Retina (tissue), 1 donor: Measurements from ENCODE around the gene FAM151B.
A peak's percentile ranks its signal among the peaks of the same experiment; 100 is the strongest.
"Not testable (repeated sequence)": the region's sequence is repeated elsewhere in the genome, so short reads cannot be mapped to it uniquely, and the experiment has no call there.

Experiments
- DNase-seq: peaks from one replicate; pipeline ENCODE4 v3.0.0-alpha.2; 2016

FAM151B gene

GRCh38 chr5:80487829-80488721 lies at the start of gene FAM151B:
Gene FAM151B, plus strand, starts transcription at chr5:80488100. Its CDS starts 24 bp downstream, at chr5:80488124.
- DNase-seq, result peak; percentile 95

DNA sequence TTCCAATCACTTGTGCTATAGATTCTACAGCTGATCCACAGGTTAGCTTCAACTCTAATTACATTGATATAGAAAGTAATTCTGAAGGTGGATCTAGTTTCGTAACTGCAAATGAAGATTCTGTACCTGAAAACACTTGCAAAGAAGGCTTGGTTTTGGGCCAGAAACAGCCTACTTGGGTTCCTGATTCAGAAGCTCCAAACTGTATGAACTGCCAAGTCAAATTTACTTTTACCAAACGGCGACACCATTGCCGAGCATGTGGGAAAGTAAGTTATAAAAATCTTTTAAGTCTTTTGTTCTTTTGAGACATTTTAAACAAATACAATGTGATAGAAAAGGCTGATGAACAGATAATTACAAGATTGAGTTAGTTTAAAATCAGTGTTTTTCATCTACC lies 49.2 kb upstream of the FAM151B start:
- DNase-seq, result no peak

DNA sequence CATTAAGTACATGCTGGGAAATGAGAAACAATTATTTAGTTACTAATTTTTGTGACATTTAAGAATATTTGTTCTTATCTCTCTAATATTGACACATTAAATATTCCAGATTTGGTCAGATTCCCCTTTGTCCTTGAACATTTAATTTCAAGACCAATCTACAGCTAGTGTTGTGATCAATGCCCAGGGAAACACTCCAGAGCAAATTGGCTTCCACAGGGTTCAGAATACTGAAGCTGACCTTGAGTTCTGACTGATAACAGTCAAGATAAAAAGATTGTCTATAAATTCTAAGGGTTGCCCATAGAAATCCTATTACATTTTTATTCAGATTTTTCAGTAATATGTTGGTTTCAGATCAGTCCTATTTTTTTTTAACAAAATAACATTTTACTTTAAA lies 48.7 kb upstream of the FAM151B start:
- DNase-seq, result no peak

DNA sequence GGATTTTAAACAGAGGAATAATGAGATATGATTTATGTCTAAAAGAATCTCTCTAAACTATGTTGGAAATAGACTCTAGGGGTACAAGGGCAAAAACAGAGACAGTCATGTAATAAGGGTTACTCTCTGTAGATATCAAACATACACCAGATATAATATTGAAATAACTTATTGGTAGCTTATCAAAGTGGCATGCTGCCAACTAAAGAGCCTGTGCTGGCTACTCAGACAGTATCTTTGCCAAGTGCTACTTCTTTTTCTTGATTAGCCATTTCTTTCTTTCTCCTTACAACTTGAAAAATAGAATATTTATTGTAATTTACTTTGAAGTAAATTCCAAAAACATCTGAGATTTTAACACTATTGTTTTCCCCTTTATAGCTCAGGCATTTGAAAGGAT lies 45.2 kb upstream of the FAM151B start:
- no peak for DNase-seq

DNA sequence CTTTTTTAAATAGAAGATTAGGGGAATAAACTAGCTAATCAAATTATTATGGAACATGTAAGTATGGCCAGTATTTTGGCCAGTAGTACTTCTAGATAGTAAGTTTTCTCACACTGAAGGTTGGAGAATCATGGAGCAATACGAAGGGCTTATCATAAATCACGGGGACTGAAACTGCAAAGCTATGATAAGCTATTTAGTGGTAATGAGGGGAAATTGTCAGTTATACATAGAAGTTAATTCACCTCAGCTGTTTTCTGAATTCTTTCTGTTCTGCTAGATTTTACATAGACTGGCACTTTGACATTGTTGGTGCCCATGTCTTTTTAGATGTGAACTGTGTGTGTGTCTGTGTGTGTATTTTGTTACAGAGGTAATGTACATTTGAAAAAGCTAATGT lies 34.5 kb upstream of the FAM151B start:
- DNase-seq, result no peak

- DNase-seq, result no peak
These were observed 24.6 kb upstream of the FAM151B start for GRCh38 chr5:80463269-80463668.

GRCh38 chr5:80466669-80467485 lies 21.0 kb upstream of the FAM151B start:
- DNase-seq, result no peak

- DNase-seq, result no peak
These were observed 19.8 kb upstream of the FAM151B start for GRCh38 chr5:80468131-80468530.

- not testable (repeated sequence) for DNase-seq
These were observed 17.3 kb upstream of the FAM151B start for GRCh38 chr5:80470631-80471030.

GRCh38 chr5:80474929-80475328 lies 13.0 kb upstream of the FAM151B start:
- no peak for DNase-seq

DNA sequence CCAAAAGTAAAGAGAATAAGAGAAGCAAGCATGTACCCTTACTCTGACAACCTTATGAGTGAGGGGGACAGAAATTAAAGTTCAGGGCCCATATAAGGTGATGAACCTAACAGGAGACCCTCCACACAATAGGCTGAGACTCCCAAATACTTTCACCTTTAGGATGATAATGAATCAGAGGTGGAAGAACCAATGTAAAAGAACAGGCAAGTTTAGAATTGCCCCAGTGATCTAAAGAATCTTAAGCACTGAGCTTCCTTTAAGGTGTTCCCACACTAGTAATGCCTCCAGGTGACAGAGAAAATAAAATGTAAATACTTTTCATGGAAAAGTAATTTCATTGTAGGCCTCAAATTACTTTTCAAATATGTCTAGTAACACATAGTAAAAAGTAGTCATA lies 8.2 kb upstream of the FAM151B start:
- DNase-seq, result no peak

DNA sequence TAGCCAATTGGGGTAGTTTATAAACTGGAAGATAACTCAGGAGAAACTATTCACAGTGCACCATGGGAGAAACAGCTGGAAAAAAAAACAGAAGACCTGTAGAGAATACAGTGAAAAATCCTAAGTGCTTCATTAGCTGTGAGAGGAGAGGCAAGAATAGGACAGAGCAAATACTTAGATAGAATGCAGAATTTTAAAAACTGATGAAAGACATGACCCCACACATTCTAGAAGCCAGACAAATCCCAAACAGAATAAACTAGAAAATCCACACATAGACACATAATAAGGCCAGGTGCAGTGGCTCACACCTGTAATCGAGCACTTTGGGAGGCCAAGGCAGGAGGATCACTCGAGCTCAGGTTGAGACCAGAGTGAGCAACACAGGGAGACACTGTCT lies 7.5 kb upstream of the FAM151B start:
- no peak for DNase-seq

- peak; percentile 20 for DNase-seq
These were observed 6.6 kb upstream of the FAM151B start for GRCh38 chr5:80481019-80481893.

GRCh38 chr5:80482578-80482977 lies 5.3 kb upstream of the FAM151B start:
- no peak for DNase-seq

DNA sequence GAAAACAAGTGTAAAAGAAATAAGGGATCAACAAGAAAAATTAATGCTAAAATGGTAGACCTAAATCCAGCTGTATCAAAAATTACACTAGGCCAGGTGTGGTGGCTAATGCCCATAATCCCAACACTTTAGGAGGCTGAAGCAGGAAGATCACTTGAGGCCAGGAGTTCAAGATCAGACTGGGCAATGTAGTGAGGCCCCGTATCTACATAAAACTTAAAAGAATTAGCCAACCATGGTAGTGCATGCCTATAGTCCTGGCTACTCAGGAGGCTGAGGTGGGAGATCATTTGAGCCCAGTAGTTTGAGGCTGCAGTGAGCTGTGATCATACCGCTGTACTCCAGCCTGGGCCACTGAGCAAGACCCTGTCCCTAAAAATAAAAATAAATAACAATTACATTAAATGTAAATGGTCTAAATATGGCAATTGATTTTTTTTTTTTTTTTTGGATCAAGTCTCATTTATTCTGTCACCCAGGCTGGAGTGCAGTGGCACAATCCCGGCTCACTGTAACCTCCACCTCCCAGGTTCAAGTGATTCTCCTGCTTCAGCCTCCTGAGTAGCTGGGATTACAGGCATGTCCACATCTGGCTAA lies 4.2 kb upstream of the FAM151B start:
- no peak for DNase-seq

- no peak for DNase-seq
These were observed 464 bp upstream of the FAM151B start for GRCh38 chr5:80487444-80487828.

DNA sequence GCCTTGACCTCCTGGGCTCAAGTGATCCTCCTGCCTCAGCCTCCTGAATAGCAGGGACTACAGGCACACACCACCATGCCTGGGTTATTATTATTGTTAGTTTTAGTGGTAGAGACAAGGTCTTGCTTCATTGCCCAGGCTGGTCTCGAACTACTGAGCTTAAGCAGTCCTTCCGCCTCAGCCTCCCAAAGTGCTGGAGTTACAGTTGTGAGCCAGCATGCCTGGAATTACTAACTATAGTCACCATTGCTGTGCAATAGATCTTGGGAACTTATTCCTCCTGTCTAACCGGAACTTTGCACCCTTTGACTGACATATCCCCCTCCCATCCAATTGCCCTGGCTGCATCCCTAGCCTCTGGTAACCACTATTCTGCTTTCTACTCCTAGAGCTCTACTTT lies 3.4 kb downstream of the FAM151B start:
- DNase-seq, result no peak

DNA sequence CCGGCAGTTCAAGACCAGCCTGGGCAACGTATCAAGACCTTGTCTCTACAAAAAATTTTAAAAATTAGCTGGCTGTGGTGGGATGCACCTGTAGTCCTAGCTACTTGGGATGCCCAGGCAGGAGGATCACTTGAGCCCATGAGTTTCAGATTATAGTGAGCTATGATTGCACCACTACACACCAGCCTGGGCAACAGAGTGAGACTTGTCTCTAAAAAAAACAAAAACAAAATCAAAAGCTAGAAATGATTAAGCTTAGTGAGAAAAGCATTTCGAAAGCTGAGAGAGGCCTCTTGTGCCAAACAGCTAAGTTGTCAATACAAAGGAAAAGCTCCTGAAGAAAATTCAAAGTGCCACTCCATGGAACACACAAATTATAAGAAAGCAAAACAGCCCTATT lies 4.8 kb downstream of the FAM151B start:
- DNase-seq, result no peak

GRCh38 chr5:80493443-80493842 lies 5.5 kb downstream of the FAM151B start:
- not testable (repeated sequence) for DNase-seq

DNA sequence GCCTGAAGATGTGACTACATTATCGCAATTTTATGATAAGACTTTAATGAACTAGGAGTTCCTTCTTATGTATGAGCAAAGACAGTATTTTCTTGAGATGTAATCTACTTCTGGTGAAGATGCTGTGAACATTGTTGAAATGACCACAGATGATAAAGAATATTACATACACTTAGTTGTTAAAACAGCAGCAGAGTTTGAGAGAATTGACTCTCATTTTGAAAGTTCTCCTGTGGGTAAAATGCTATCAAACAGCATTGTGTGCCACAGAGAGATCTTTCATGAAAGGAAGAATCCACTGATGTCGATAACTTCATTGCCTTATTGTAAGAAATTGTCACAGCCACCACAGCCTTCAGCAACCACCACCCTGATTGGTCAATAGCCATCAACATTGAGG lies 8.0 kb downstream of the FAM151B start:
- DNase-seq, result no peak

- DNase-seq, result no peak
These were observed 14.9 kb downstream of the FAM151B start for GRCh38 chr5:80502800-80503199.

- DNase-seq, result no peak
These were observed 15.7 kb downstream of the FAM151B start for GRCh38 chr5:80503641-80504040.

DNA sequence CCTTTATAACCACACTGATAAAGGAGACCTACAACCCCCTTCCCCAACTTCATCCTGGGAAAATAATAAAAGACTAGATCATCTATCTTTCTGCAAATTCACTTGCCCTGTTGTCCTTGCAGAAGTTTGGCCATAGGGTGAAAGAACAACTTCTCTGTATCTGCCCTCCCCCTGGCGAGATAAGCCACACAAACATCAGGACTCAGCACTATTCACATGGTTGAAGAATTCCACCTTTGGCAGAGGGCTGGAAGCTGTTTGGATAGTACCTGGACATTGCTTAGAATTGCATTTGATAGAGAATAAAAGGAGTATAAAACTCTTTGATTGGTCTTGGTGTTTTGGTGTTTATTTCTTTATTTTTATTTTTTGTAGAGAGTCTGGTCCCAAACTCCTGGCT lies 16.9 kb downstream of the FAM151B start:
- DNase-seq, result no peak
